Vagina (tissue), 2 donors: ENCODE results near the gene EAF1. TPM values are rescaled to one million over a fixed set of nuclear protein-coding genes. Genes with fewer than 3 reads are reported as not detected.

Experiments used
- DNase-seq, 2 donors: peaks; one replicate each; pipeline ENCODE4 v3.0.0-alpha.2; 2017; ENCODE audit errors: extremely low spot score in 2 of 2
- H3K27ac ChIP-seq: fragments of 200-600 bp; sonication (generic); one replicate; pipeline ENCODE4 v1.5.1; 2019
- H3K27me3 ChIP-seq: fragments of 200-600 bp; sonication (generic); one replicate; pipeline ENCODE4 v1.5.1; 2019
- H3K36me3 ChIP-seq, 2 donors: fragments of 200-600 bp; sonication (generic); one replicate each; pipeline ENCODE4 v1.5.1; 2017 to 2019
- H3K4me1 ChIP-seq: fragments of 200-600 bp; sonication (generic); one replicate; pipeline ENCODE4 v1.5.1; 2019
- H3K4me3 ChIP-seq, 2 donors: fragments of 200-600 bp; sonication (generic); 1 replicate in 1 of 2; 2 replicates in 1 of 2; pipeline ENCODE4 v1.5.1; 2016 to 2019
- H3K9me3 ChIP-seq: fragments of 200-600 bp; sonication (generic); one replicate; pipeline ENCODE4 v1.5.1; 2019
- POLR2A ChIP-seq, 2 donors: fragments of 450-650 bp; IDR thresholded peaks; one replicate each; pipeline ENCODE4 v1.6.1; 2017; ENCODE audit warnings: antibody characterized with exemption in 2 of 2, mild to moderate bottlenecking in 2 of 2, moderate library complexity in 2 of 2
- POLR2AphosphoS5 ChIP-seq, 2 donors: sonication (generic); formaldehyde crosslinking; IDR thresholded peaks; one replicate each; pipeline ENCODE4 v1.9.0; 2017; ENCODE audit warnings: antibody characterized with exemption in 2 of 2, mild to moderate bottlenecking in 2 of 2, low read depth in 1 of 2; ENCODE audit not compliant: insufficient read depth in 1 of 2
- intact Hi-C: fragments of 100-400 bp; cut with DNase I; formaldehyde crosslinking; loops from one replicate; pipeline ENCODE4 v1.15.1; 2023
- total RNA-seq: library from RNA; depleted of rRNA; stranded (reverse); fragments of >200 nt; gene quantifications from one replicate; pipeline ENCODE4 v1.2.3, GENCODE V29; 2016
- TF ChIP-seq, protein P1 (sequence below), 3 experiments: fragments of 450-650 bp in 2 of 3; fragments of 200-600 bp in 1 of 3; sonication (generic) in 1 of 3; IDR thresholded peaks; one replicate each; pipeline ENCODE4 v1.5.1; 2017 to 2019; ENCODE audit warnings: antibody characterized with exemption in 3 of 3, mild to moderate bottlenecking in 2 of 3, moderate library complexity in 2 of 3

EAF1 gene
- total RNA-seq, 1 donor from 2014 or later, result 15.7 TPM

DNA sequence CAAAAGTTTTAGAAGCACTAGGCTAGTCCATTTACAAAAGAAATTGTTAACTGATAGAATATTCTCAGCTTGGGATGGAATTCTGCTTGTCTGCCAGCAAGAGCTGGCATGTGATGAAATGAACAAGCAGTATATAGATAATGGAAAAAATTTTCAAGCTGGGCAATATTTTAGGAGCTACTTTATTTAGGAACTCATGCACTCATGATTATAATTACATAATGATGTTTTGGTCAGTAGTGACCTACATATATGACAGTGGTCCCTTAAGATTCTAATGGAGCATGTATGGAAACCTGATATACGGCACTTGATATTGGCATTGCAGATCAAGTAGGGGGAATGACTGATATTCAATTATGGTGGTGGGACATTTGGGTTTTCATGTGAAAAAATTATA, 6.1 kb downstream of the EAF1 start:
- Histone ChIP-seq H3K9me3 (no peaks in the 10 kb centered on the region), H3K4me1 (peaks cover 28% of the 10 kb centered on the region), H3K4me3 (no peak overlapping the region), H3K27me3 (no peaks in the 10 kb centered on the region), H3K27ac (no peak overlapping the region), H3K36me3 (peaks cover 0 to 60% of the 10 kb centered on the region in 2 donors)
- no peak for DNase-seq
- no peak for TF ChIP-seq POLR2AphosphoS5 (IDR thresholded peaks at IDR 0.05; ENCODE audit: insufficient read depth in 1 of 2, low read depth in 1 of 2)
- TF ChIP-seq, protein P1, sequence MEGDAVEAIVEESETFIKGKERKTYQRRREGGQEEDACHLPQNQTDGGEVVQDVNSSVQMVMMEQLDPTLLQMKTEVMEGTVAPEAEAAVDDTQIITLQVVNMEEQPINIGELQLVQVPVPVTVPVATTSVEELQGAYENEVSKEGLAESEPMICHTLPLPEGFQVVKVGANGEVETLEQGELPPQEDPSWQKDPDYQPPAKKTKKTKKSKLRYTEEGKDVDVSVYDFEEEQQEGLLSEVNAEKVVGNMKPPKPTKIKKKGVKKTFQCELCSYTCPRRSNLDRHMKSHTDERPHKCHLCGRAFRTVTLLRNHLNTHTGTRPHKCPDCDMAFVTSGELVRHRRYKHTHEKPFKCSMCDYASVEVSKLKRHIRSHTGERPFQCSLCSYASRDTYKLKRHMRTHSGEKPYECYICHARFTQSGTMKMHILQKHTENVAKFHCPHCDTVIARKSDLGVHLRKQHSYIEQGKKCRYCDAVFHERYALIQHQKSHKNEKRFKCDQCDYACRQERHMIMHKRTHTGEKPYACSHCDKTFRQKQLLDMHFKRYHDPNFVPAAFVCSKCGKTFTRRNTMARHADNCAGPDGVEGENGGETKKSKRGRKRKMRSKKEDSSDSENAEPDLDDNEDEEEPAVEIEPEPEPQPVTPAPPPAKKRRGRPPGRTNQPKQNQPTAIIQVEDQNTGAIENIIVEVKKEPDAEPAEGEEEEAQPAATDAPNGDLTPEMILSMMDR (IDR thresholded peaks at IDR 0.05), result no peak
- no peak for TF ChIP-seq POLR2A (IDR thresholded peaks at IDR 0.05)
- intact Hi-C loops, result no loop called here

DNA sequence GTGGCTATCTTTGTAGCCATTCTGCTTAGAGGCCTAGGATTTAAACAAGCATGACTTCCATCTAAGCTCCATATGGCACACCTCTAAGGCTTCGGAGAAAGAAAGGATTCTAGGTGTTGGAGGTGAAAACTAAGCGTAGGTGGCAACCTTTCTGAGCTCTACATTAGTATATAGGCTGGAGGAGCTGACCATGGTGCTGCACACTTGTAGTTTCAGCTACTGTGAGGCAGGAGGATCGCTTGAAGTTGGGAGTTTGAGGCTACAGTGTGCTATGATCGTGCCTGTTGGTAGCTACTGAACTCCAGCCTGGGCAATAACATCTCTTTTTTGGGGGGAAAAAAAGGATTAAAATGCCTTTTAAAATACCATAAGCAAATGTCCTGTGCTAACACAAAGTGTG, 7.4 kb downstream of the EAF1 start:
- H3K4me1 ChIP-seq, result peaks cover 17% of the 10 kb centered on the region
- no peak overlapping the region for H3K4me3 ChIP-seq
- no peak for DNase-seq
- peaks cover 0 to 72% of the 10 kb centered on the region in 2 donors for H3K36me3 ChIP-seq
- no peaks in the 10 kb centered on the region for H3K9me3 ChIP-seq
- no peaks in the 10 kb centered on the region for H3K27me3 ChIP-seq
- intact Hi-C loops, result no loop called here
- TF ChIP-seq, protein P1 (IDR thresholded peaks at IDR 0.05), result no peak
- TF ChIP-seq POLR2A (IDR thresholded peaks at IDR 0.05), result no peak
- no peak for TF ChIP-seq POLR2AphosphoS5 (IDR thresholded peaks at IDR 0.05; ENCODE audit: insufficient read depth in 1 of 2, low read depth in 1 of 2)
- H3K27ac ChIP-seq, result no peak overlapping the region

DNA sequence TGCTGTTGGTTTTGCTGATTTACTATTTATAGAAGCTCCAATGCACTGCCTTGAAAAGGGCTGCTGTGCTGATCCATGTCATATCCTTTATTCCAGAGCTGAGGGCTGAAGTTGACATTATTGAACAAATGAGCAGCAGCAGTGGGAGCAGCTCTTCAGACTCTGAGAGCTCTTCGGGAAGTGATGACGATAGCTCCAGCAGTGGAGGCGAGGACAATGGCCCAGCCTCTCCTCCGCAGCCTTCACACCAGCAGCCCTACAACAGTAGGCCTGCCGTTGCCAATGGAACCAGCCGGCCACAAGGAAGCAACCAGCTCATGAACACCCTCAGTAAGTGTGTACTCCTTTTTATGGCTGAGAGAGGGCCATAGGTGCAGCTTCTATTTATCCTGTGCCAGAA, 8.8 kb downstream of the EAF1 start:
- Histone ChIP-seq H3K4me3 (no peak overlapping the region), H3K4me1 (peaks cover 4% of the 10 kb centered on the region), H3K27me3 (no peaks in the 10 kb centered on the region), H3K36me3 (peaks cover 0 to 85% of the 10 kb centered on the region in 2 donors), H3K27ac (no peak overlapping the region), H3K9me3 (no peaks in the 10 kb centered on the region)
- intact Hi-C loops, result no loop called here
- DNase-seq, result no peak
- TF ChIP-seq, protein P1 (IDR thresholded peaks at IDR 0.05), result no peak
- TF ChIP-seq POLR2A (IDR thresholded peaks at IDR 0.05) (no peak), POLR2AphosphoS5 (IDR thresholded peaks at IDR 0.05; ENCODE audit: insufficient read depth in 1 of 2, low read depth in 1 of 2) (no peak)

DNA sequence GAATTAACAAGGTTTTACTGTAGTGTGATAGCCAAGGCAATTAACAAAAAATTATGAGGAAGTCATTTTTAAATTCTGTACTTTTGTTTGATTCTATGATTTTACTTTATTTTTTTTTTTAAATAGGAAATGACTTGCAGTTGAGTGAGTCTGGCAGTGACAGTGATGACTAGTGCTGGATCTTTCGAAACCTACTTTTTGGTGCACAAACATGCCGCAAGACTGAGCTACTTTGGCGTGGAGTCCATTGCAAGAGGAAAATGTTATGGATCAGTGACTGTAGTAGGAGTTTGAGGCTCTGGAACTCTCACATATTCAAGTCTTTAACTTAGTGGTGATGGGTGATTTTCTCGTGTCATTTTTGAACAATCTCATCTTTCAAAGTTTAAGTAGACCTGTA, 11.6 kb downstream of the EAF1 start:
- intact Hi-C loops, result no loop called here
- H3K27me3 ChIP-seq, result no peaks in the 10 kb centered on the region
- DNase-seq, result no peak
- no peak overlapping the region for H3K4me3 ChIP-seq
- peaks cover 0 to 86% of the 10 kb centered on the region in 2 donors for H3K36me3 ChIP-seq
- no peak for TF ChIP-seq POLR2A (IDR thresholded peaks at IDR 0.05)
- TF ChIP-seq, protein P1 (IDR thresholded peaks at IDR 0.05), result no peak
- no peak for TF ChIP-seq POLR2AphosphoS5 (IDR thresholded peaks at IDR 0.05; ENCODE audit: insufficient read depth in 1 of 2, low read depth in 1 of 2)
- H3K27ac ChIP-seq, result no peak overlapping the region
- no peaks in the 10 kb centered on the region for H3K9me3 ChIP-seq
- H3K4me1 ChIP-seq, result no peaks in the 10 kb centered on the region

DNA sequence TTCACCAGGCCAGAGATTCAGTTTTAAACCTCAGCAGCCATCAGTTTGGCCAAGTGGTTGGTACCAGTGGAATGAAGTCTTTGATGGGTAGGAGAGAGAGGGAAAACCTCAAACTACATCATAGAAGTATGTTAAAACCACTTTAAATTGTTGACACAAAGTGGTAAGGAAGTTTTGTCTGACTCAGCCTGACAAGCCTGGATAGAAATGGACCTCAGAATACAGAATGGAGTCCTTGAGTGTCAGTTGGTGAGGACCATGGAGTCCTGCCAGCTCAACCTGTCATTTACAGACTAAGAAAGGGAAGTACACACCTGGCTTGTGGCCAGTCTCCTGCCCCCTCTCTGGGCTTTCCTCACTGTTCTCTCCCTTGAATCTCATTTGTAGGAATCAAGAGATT, 12.1 kb downstream of the EAF1 start:
- intact Hi-C loops, result no loop called here
- no peak for DNase-seq
- TF ChIP-seq, protein P1 (IDR thresholded peaks at IDR 0.05), result no peak
- TF ChIP-seq POLR2A (IDR thresholded peaks at IDR 0.05), result no peak
- no peak for TF ChIP-seq POLR2AphosphoS5 (IDR thresholded peaks at IDR 0.05; ENCODE audit: insufficient read depth in 1 of 2, low read depth in 1 of 2)
- Histone ChIP-seq H3K4me1 (no peaks in the 10 kb centered on the region), H3K27me3 (no peaks in the 10 kb centered on the region), H3K27ac (no peak overlapping the region), H3K4me3 (no peak overlapping the region), H3K9me3 (no peaks in the 10 kb centered on the region), H3K36me3 (peaks cover 0 to 82% of the 10 kb centered on the region in 2 donors)
